ENCODE results near the gene SNX11. TPM values are rescaled to one million over a fixed set of nuclear protein-coding genes. Genes with fewer than 3 reads are reported as not detected.

SNX11 gene
- total and polyA plus RNA-seq, 9 of the 15 experiments (the other 6 are each of a cell fraction or from before 2014, with no cell fraction given): 12.4 to 24.0 (median 16.8) TPM

DNA sequence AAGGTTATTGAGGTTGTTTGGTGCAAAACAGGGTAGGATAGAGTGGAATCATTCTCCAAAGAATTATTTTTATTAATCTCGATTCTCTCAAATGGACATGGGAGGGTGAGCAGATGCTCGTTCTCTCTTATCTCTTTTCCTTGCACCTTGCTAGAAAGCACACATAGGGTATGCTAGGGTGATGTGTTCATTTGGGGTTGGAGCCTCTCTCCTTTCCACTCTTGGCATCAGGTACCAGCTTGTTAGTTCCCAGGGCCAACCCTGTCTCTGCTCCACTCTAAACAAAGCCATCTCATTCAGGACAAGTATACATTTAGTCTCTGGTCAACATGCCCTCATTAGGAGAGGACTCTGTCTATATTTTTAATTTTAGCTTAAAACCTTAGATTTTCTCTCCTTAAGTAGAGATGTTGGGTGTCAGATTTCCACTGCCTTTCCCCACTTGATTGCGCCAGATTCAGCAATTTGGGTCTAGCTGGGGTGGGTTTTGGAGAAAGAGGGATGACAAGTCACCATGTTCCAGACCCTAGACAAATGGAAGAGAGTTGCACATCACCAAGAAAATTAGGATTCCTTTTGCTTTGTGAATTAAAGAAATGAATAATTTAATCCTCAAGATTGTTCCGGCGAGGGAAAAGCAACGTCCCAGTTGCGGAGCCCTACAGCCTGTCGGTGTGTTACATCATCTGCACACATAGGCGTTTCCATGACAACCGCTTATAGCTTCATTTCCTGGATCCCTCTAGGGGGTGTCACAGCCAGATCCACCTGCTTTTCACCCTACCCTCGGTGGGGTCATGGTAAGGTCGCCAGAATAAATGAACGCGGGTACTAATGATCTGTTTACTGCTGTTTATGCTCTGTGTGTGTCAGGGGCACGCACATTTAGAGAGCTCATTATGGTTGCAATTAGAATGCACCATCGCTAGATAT, 41.6 kb downstream of the SNX11 start (continued):
- TF ChIP-seq ESRRB (CRISPR knock-in tag; IDR thresholded peaks at IDR 0.05; ENCODE audit: borderline replicate concordance) (no peak), PYGO2 (tag; IDR thresholded peaks at IDR 0.05) (no peak), SIN3B (IDR thresholded peaks at IDR 0.05; ENCODE audit: low read depth) (no peak), TCF7L2 (IDR thresholded peaks at IDR 0.05; ENCODE audit: low read depth, low read length) (no peak), PHF20 (IDR thresholded peaks at IDR 0.05; ENCODE audit: partially characterized antibody) (no peak), ZNF12 (CRISPR knock-in tag; IDR thresholded peaks at IDR 0.05) (no peak), DNMT1 (IDR thresholded peaks at IDR 0.05) (no peak), U2AF1 (optimal IDR thresholded peaks at IDR 0.05; ENCODE audit: low read depth, low read length) (no peak), POLR2G (IDR thresholded peaks at IDR 0.05; ENCODE audit: low read depth, low read length) (no peak), ZNF124 (CRISPR knock-in tag; IDR thresholded peaks at IDR 0.05) (no peak), NFATC3 (IDR thresholded peaks at IDR 0.05) (no peak), TBP (optimal IDR thresholded peaks at IDR 0.05; ENCODE audit: low read depth, low read length) (no peak), JUND (IDR thresholded peaks at IDR 0.05; ENCODE audit: borderline replicate concordance, low read depth, low read length) (peak; percentile 78), JUND (tag; IDR thresholded peaks at IDR 0.05; ENCODE audit: borderline replicate concordance, low read depth, low read length) (peak; percentile 34; the same call in 1 of the 3 replicates), RBM39 (optimal IDR thresholded peaks at IDR 0.05; ENCODE audit: low read depth, low read length) (no peak), NELFE (IDR thresholded peaks at IDR 0.05; ENCODE audit: insufficient read depth, insufficient read length) (no peak), GTF2F1 (IDR thresholded peaks at IDR 0.05; ENCODE audit: low read depth, low read length) (no peak), SMAD3 (CRISPR knock-in tag; conservative IDR thresholded peaks at IDR 0.05) (no peak), SRF (CRISPR knock-in tag; IDR thresholded peaks at IDR 0.05) (no peak), ELF2 (CRISPR knock-in tag; IDR thresholded peaks at IDR 0.05) (no peak)
- TF ChIP-seq, protein P1, sequence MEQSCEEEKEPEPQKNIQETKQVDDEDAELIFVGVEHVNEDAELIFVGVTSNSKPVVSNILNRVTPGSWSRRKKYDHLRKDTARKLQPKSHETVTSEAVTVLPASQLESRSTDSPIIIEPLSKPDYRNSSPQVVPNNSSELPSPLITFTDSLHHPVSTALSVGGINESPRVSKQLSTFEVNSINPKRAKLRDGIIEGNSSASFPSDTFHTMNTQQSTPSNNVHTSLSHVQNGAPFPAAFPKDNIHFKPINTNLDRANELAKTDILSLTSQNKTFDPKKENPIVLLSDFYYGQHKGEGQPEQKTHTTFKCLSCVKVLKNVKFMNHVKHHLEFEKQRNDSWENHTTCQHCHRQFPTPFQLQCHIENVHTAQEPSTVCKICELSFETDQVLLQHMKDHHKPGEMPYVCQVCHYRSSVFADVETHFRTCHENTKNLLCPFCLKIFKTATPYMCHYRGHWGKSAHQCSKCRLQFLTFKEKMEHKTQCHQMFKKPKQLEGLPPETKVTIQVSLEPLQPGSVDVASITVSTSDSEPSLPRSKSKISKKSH (CRISPR knock-in tag; IDR thresholded peaks at IDR 0.05): no peak
- TF ChIP-seq, protein P2, sequence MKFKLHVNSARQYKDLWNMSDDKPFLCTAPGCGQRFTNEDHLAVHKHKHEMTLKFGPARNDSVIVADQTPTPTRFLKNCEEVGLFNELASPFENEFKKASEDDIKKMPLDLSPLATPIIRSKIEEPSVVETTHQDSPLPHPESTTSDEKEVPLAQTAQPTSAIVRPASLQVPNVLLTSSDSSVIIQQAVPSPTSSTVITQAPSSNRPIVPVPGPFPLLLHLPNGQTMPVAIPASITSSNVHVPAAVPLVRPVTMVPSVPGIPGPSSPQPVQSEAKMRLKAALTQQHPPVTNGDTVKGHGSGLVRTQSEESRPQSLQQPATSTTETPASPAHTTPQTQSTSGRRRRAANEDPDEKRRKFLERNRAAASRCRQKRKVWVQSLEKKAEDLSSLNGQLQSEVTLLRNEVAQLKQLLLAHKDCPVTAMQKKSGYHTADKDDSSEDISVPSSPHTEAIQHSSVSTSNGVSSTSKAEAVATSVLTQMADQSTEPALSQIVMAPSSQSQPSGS (CRISPR knock-in tag; IDR thresholded peaks at IDR 0.05): no peak
- TF ChIP-seq, protein P3, sequence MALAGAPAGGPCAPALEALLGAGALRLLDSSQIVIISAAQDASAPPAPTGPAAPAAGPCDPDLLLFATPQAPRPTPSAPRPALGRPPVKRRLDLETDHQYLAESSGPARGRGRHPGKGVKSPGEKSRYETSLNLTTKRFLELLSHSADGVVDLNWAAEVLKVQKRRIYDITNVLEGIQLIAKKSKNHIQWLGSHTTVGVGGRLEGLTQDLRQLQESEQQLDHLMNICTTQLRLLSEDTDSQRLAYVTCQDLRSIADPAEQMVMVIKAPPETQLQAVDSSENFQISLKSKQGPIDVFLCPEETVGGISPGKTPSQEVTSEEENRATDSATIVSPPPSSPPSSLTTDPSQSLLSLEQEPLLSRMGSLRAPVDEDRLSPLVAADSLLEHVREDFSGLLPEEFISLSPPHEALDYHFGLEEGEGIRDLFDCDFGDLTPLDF (CRISPR knock-in tag; IDR thresholded peaks at IDR 0.05): no peak
- TF ChIP-seq, protein P4, sequence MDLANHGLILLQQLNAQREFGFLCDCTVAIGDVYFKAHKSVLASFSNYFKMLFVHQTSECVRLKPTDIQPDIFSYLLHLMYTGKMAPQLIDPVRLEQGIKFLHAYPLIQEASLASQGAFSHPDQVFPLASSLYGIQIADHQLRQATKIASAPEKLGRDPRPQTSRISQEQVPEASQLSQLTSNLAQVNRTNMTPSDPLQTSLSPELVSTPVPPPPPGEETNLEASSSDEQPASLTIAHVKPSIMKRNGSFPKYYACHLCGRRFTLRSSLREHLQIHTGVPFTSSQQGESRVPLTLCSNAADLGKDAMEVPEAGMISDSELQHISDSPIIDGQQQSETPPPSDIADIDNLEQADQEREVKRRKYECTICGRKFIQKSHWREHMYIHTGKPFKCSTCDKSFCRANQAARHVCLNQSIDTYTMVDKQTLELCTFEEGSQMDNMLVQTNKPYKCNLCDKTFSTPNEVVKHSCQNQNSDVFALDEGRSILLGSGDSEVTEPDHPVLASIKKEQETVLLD (IDR thresholded peaks at IDR 0.05): no peak

All from K562 (cell line).